HG03457 (cell line): ENCODE measurements around the gene TAPT1.
"Not testable (repeated sequence)": the region's sequence is repeated elsewhere in the genome, so short reads cannot be mapped to it uniquely, and the experiment has no call there.

ENCODE experiments used
- ATAC-seq: cut with Tn5 transposase; IDR thresholded peaks from one replicate; pipeline ENCODE4 v1.9.1; 2021; ENCODE audit warnings: moderate number of reproducible peaks; ENCODE audit not compliant: unreplicated experiment

Gene TAPT1

GRCh38 chr4:16225863-16226815, at the start of gene TAPT1:
Gene TAPT1 (minus strand): TSS chr4:16226471. CDS start chr4:16226457, 14 bp downstream.
- ATAC-seq: peak; percentile 51

- no peak for ATAC-seq
These were observed 45.1 kb upstream of the TAPT1 start for GRCh38 chr4:16271411-16271810.

- ATAC-seq: no peak
These were observed 44.4 kb upstream of the TAPT1 start for GRCh38 chr4:16270454-16271328.

GRCh38 chr4:16269742-16270453, 43.6 kb upstream of the TAPT1 start:
- ATAC-seq: not testable (repeated sequence)

GRCh38 chr4:16269240-16269639, 43.0 kb upstream of the TAPT1 start:
- no peak for ATAC-seq

GRCh38 chr4:16268290-16268689, 42.0 kb upstream of the TAPT1 start:
- ATAC-seq: no peak

- ATAC-seq: no peak
These were observed 41.4 kb upstream of the TAPT1 start for GRCh38 chr4:16267639-16268038.

- no peak for ATAC-seq
These were observed 39.5 kb upstream of the TAPT1 start for GRCh38 chr4:16265820-16266219.

GRCh38 chr4:16264798-16265197, 38.5 kb upstream of the TAPT1 start:
- no peak for ATAC-seq

- ATAC-seq: no peak
These were observed 36.8 kb upstream of the TAPT1 start for GRCh38 chr4:16263056-16263455.

- no peak for ATAC-seq
These were observed 35.9 kb upstream of the TAPT1 start for GRCh38 chr4:16262188-16262587.

- no peak for ATAC-seq
These were observed 35.1 kb upstream of the TAPT1 start for GRCh38 chr4:16261313-16261878.

GRCh38 chr4:16259889-16260246, 33.6 kb upstream of the TAPT1 start:
- no peak for ATAC-seq

- no peak for ATAC-seq
These were observed 33.1 kb upstream of the TAPT1 start for GRCh38 chr4:16259241-16259888.

GRCh38 chr4:16257611-16258010, 31.3 kb upstream of the TAPT1 start:
- no peak for ATAC-seq

- ATAC-seq: no peak
These were observed 30.1 kb upstream of the TAPT1 start for GRCh38 chr4:16256343-16256742.

GRCh38 chr4:16255730-16256129, 29.5 kb upstream of the TAPT1 start:
- ATAC-seq: no peak

- no peak for ATAC-seq
These were observed 27.1 kb upstream of the TAPT1 start for GRCh38 chr4:16253127-16253960.

GRCh38 chr4:16250661-16251365, 24.5 kb upstream of the TAPT1 start:
- ATAC-seq: no peak
